Naive thymus-derived CD4-positive, alpha-beta T cell (primary cell): ENCODE measurements around the gene CEACAM21. TPM values are rescaled to one million over a fixed set of nuclear protein-coding genes. Genes with fewer than 3 reads are reported as not detected.
A peak's percentile ranks its signal among the peaks of the same experiment; 100 is the strongest.

Experiments
- ATAC-seq: fragments of 150-1000 bp; cut with Tn5 transposase; 2 replicates; pipeline ENCODE4 v1.10.0; 2021; ENCODE audit warnings: mild to moderate bottlenecking, moderate library complexity
- CTCF ChIA-PET: fragments of 350-600 bp; sonication (Branson Sonifier 250); formaldehyde crosslinking; loops from one replicate; lab custom pipeline; 2021; ENCODE audit warnings: antibody characterized with exemption; lab: Charles Lee
- POLR2A ChIA-PET: fragments of 350-600 bp; sonication (Branson Sonifier 250); formaldehyde crosslinking; loops from one replicate; lab custom pipeline; 2021; ENCODE audit warnings: antibody characterized with exemption, inconsistent platforms; lab: Charles Lee
- DNase-seq, 9 donors: peaks; one replicate each; pipeline versions ENCODE4 v3.0.0 to v3.0.0-alpha.2; 2020 to 2022; ENCODE audit warnings: mixed read lengths in 1 of 9
- H3K27ac ChIP-seq: one replicate; pipeline ENCODE4 v1.7.0; 2013; ENCODE audit warnings: mild to moderate bottlenecking, low read depth, low read length, moderate library complexity
- H3K27me3 ChIP-seq, 2 donors: one replicate each; pipeline ENCODE4 v1.7.0; 2013; ENCODE audit warnings: low read length in 2 of 2, mild to moderate bottlenecking in 2 of 2, moderate library complexity in 2 of 2; ENCODE audit not compliant: control insufficient read depth in 2 of 2, insufficient read depth in 2 of 2
- H3K36me3 ChIP-seq, 3 experiments: 1 replicate in 2 of 3; 2 replicates in 1 of 3; pipeline ENCODE4 v1.7.0; 2013; ENCODE audit warnings: low read length in 3 of 3, mild to moderate bottlenecking in 3 of 3, moderate library complexity in 1 of 3; ENCODE audit not compliant: insufficient read depth in 3 of 3, control insufficient read depth in 2 of 3
- H3K4me1 ChIP-seq, 2 donors: one replicate each; pipeline ENCODE4 v1.7.0; 2013; ENCODE audit warnings: low read length in 2 of 2, mild to moderate bottlenecking in 2 of 2, moderate library complexity in 1 of 2; ENCODE audit not compliant: control insufficient read depth in 2 of 2, insufficient read depth in 2 of 2
- H3K4me3 ChIP-seq: 2 replicates; pipeline ENCODE4 v1.7.0; 2013; ENCODE audit warnings: mild to moderate bottlenecking, low read length
- H3K9me3 ChIP-seq, 3 experiments: 1 replicate in 2 of 3; 2 replicates in 1 of 3; pipeline ENCODE4 v1.7.0; 2013; ENCODE audit warnings: low read length in 3 of 3; ENCODE audit not compliant: control insufficient read depth in 2 of 3
- H3K27ac Mint-ChIP-seq, 9 donors: one replicate each; pipeline ENCODE4 v1.8.0; 2020 to 2022; ENCODE audit warnings: mixed read lengths in 9 of 9, mild to moderate bottlenecking in 8 of 9, moderate library complexity in 5 of 9, inconsistent platforms in 2 of 9
- H3K27me3 Mint-ChIP-seq, 5 donors: one replicate each; pipeline ENCODE4 v1.8.0; 2021 to 2022; ENCODE audit warnings: mixed read lengths in 5 of 5, mild to moderate bottlenecking in 1 of 5
- H3K36me3 Mint-ChIP-seq, 5 donors: one replicate each; pipeline ENCODE4 v1.8.0; 2020 to 2022; ENCODE audit warnings: mixed read lengths in 5 of 5, mild to moderate bottlenecking in 3 of 5, inconsistent platforms in 1 of 5
- H3K4me1 Mint-ChIP-seq, 7 donors: one replicate each; pipeline ENCODE4 v1.8.0; 2020 to 2022; ENCODE audit warnings: mixed read lengths in 7 of 7, mild to moderate bottlenecking in 3 of 7, inconsistent platforms in 1 of 7
- H3K4me3 Mint-ChIP-seq, 10 donors: one replicate each; pipeline ENCODE4 v1.8.0; 2020 to 2022; ENCODE audit warnings: mild to moderate bottlenecking in 10 of 10, mixed read lengths in 10 of 10, moderate library complexity in 6 of 10, inconsistent platforms in 2 of 10
- H3K9me3 Mint-ChIP-seq, 11 donors: one replicate each; pipeline ENCODE4 v1.8.0; 2020 to 2022; ENCODE audit warnings: mixed read lengths in 11 of 11, mild to moderate bottlenecking in 4 of 11, inconsistent platforms in 1 of 11, moderate library complexity in 1 of 11
- intact Hi-C, 2 donors: fragments of 100-400 bp; cut with micrococcal nuclease; formaldehyde crosslinking; loops; one replicate each; pipeline ENCODE4 v1.15.1; 2023
- polyA plus RNA-seq, 2 donors: library from polyadenylated mRNA; unstranded; fragments of 300-500 nt; fragmentation: Illumina TruSeq; gene quantifications; one replicate each; pipeline ENCODE4 v1.2.3, GENCODE V29; 2021
- total RNA-seq, 6 experiments: library from RNA in 5 of 6; stranded (reverse) in 5 of 6; gene quantifications; 1 replicate in 5 of 6; 2 replicates in 1 of 6; pipeline ENCODE4 v1.2.3 and lab custom pipeline; 2021 to 2026

The CEACAM21 gene
- total and polyA plus RNA-seq, 7 experiments from 2014 or later, result 27.7 to 64.5 (median 43.6) TPM

- Histone ChIP-seq H3K4me1 (peaks cover 41 to 54% of the 10 kb centered on the region in 2 donors), H3K4me3 (peak overlapping the region; percentile 77), H3K27ac (peak overlapping the region; percentile 88), H3K36me3 (peaks cover 0 to 24% (median 5%) of the 10 kb centered on the region in 3 experiments), H3K9me3 (no peaks in the 10 kb centered on the region), H3K27me3 (no peaks in the 10 kb centered on the region)
- Mint-ChIP-seq H3K4me3 (peak overlapping the region; percentile 75 to 100 (median 97)), H3K27ac (peak overlapping the region; percentile 92 to 97 (median 95)), H3K4me1 (peaks cover 40 to 73% (median 62%) of the 10 kb centered on the region in 7 donors), H3K27me3 (no peaks in the 10 kb centered on the region), H3K9me3 (peaks cover 0 to 2% (median 0%) of the 10 kb centered on the region in 11 donors), H3K36me3 (peaks cover 18 to 66% (median 58%) of the 10 kb centered on the region in 5 donors)
- DNase-seq (no peak), ATAC-seq (no peak)
- ChIA-PET POLR2A (interaction anchor here (0.7 to 15.6 kb wide), 9 partner anchors 10 to 329 kb away, joined by 3 to 518 read pairs (median 4); partner anchors contain the start of gene B9D2), CTCF (interaction anchor here (0.7 to 23.4 kb wide), 8 partner anchors 10 to 225 kb away, joined by 3 to 384 read pairs (median 3); no protein-coding TSS in a partner anchor)
- intact Hi-C loops, result loop anchor here (1.0 to 10.0 kb wide), 4 partner anchors 12 to 949 kb away; partner anchors contain the start of genes ARHGEF1 (in 1 of the 2), HNRNPUL1 (in 1 of the 2) and LTBP4 (in 1 of the 2)
Measured at GRCh38 chr19:41553804-41554203, 22.2 kb upstream of the CEACAM21 start.

DNA sequence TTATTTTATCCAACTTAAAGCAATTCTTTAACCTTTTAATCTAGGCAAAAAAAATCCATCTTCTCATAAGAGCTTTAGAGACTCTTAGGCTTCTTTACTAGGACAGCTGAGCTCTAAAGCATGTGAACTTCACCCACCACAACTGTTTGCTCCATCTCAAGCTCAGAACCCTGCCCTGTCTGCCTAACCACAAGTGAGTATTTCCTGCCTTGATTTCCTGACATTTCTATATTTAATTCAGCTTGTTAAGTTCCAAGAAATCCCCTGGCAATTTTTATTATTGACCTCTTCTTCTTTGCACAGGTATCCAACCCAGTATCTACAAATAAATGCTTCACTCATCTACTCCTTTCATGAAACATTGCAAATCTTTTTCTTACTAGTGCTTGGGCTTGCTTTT, 21.1 kb upstream of the CEACAM21 start:
- ChIA-PET CTCF (interaction anchor here (1.1 to 23.4 kb wide), 5 partner anchors 9 to 136 kb away, joined by 3 to 384 read pairs (median 21); no protein-coding TSS in a partner anchor), POLR2A (interaction anchor here (0.6 to 15.6 kb wide), 10 partner anchors 11 to 1558 kb away, joined by 3 to 518 read pairs (median 4); no protein-coding TSS in a partner anchor)
- Mint-ChIP-seq H3K36me3 (peaks cover 18 to 70% (median 59%) of the 10 kb centered on the region in 5 donors), H3K4me1 (peaks cover 43 to 76% (median 69%) of the 10 kb centered on the region in 7 donors), H3K27me3 (no peaks in the 10 kb centered on the region), H3K27ac (peak overlapping the region; percentile 25 to 97 (median 95)), H3K9me3 (no peaks in the 10 kb centered on the region), H3K4me3 (peak overlapping the region; percentile 39 to 100 (median 97))
- Histone ChIP-seq H3K27ac (peak overlapping the region; percentile 88), H3K9me3 (no peaks in the 10 kb centered on the region), H3K27me3 (no peaks in the 10 kb centered on the region), H3K4me1 (peaks cover 50 to 65% of the 10 kb centered on the region in 2 donors), H3K36me3 (peaks cover 0 to 20% (median 5%) of the 10 kb centered on the region in 3 experiments), H3K4me3 (peak overlapping the region; percentile 77)
- DNase-seq, result peak in 7 of 9 donors; percentile 62 to 78 (median 73)
- intact Hi-C loops, result loop anchor here (1.0 to 10.0 kb wide), 7 partner anchors 8 to 950 kb away; partner anchors contain the start of genes ARHGEF1 (in 1 of the 2), HNRNPUL1 (in 1 of the 2), LTBP4 (in 1 of the 2) and TGFB1 (in 1 of the 2)
- ATAC-seq, result peak; percentile 88

GRCh38 chr19:41555748-41556147, 20.2 kb upstream of the CEACAM21 start:
- no peaks in the 10 kb centered on the region for H3K9me3 Mint-ChIP-seq

GRCh38 chr19:41563854-41564514, 12.0 kb upstream of the CEACAM21 start:
- Mint-ChIP-seq H3K36me3 (peaks cover 3 to 32% (median 16%) of the 10 kb centered on the region in 5 donors), H3K27ac (peak overlapping the region; percentile 70 to 98 (median 92)), H3K27me3 (peaks cover 0 to 8% (median 0%) of the 10 kb centered on the region in 5 donors), H3K4me1 (peaks cover 55 to 95% (median 88%) of the 10 kb centered on the region in 7 donors), H3K9me3 (no peaks in the 10 kb centered on the region), H3K4me3 (peak overlapping the region; percentile 73 to 93 (median 87))
- H3K36me3 ChIP-seq, result no peaks in the 10 kb centered on the region
- DNase-seq, result peak in 6 of 9 donors; percentile 50 to 86 (median 72)
- peak overlapping the region; percentile 74 for H3K27ac ChIP-seq
- intact Hi-C loops, result loop anchor here (1.0 to 5.0 kb wide), 10 partner anchors 9 to 257 kb away; partner anchors contain the start of genes BCKDHA (in 1 of the 2) and EXOSC5 (in 1 of the 2)
- peak; percentile 86 for ATAC-seq
- peak overlapping the region; percentile 49 for H3K4me3 ChIP-seq
- no peaks in the 10 kb centered on the region for H3K27me3 ChIP-seq
- H3K9me3 ChIP-seq, result no peaks in the 10 kb centered on the region
- H3K4me1 ChIP-seq, result peaks cover 38 to 40% of the 10 kb centered on the region in 2 donors
- CTCF ChIA-PET, result interaction anchor here (0.6 to 23.4 kb wide), 18 partner anchors 9 to 602 kb away, joined by 3 to 384 read pairs (median 5); no protein-coding TSS in a partner anchor
- POLR2A ChIA-PET, result interaction anchor here (0.7 to 15.0 kb wide), 12 partner anchors 8 to 988 kb away, joined by 3 to 518 read pairs (median 4); partner anchors contain the start of genes CEACAM21, DMAC2 and HNRNPUL1

More at GRCh38 chr19:41555748-41556147, 20.2 kb upstream of the CEACAM21 start:
- H3K4me1 ChIP-seq, result peaks cover 55 to 73% of the 10 kb centered on the region in 2 donors
- H3K4me3 ChIP-seq, result peak overlapping the region; percentile 77
- Mint-ChIP-seq H3K36me3 (peaks cover 18 to 71% (median 58%) of the 10 kb centered on the region in 5 donors), H3K4me1 (peaks cover 51 to 84% (median 78%) of the 10 kb centered on the region in 7 donors), H3K27ac (peak overlapping the region; percentile 25 to 97 (median 95)), H3K4me3 (peak overlapping the region; percentile 73 to 100 (median 97)), H3K27me3 (no peaks in the 10 kb centered on the region)
- DNase-seq, result no peak
- POLR2A ChIA-PET, result interaction anchor here (9.8 to 15.6 kb wide), 3 partner anchors 11 to 25 kb away, joined by 192 to 518 read pairs (median 208); no protein-coding TSS in a partner anchor
- H3K36me3 ChIP-seq, result peaks cover 0 to 13% (median 5%) of the 10 kb centered on the region in 3 experiments
- peak overlapping the region; percentile 88 for H3K27ac ChIP-seq
- CTCF ChIA-PET, result interaction anchor here (2.3 to 23.4 kb wide), 4 partner anchors 8 to 106 kb away, joined by 11 to 384 read pairs (median 30); no protein-coding TSS in a partner anchor
- H3K27me3 ChIP-seq, result no peaks in the 10 kb centered on the region
- peak; percentile 36 for ATAC-seq
- no peaks in the 10 kb centered on the region for H3K9me3 ChIP-seq
- intact Hi-C loops, result loop anchor here (1.0 to 10.0 kb wide), 6 partner anchors 8 to 951 kb away; partner anchors contain the start of genes ARHGEF1 (in 1 of the 2), LTBP4 (in 1 of the 2) and TGFB1 (in 1 of the 2)

- Histone ChIP-seq H3K4me3 (peak overlapping the region; percentile 49), H3K4me1 (peaks cover 30 to 33% of the 10 kb centered on the region in 2 donors), H3K27ac (peak overlapping the region; percentile 63), H3K27me3 (no peaks in the 10 kb centered on the region), H3K9me3 (no peaks in the 10 kb centered on the region), H3K36me3 (no peaks in the 10 kb centered on the region)
- peak overlapping the region; percentile 73 to 93 (median 87) for H3K4me3 Mint-ChIP-seq
- H3K27ac Mint-ChIP-seq, result peak overlapping the region; percentile 70 to 98 (median 92)
- peaks cover 0 to 8% (median 0%) of the 10 kb centered on the region in 5 donors for H3K27me3 Mint-ChIP-seq
- ChIA-PET POLR2A (interaction anchor here (0.9 to 15.0 kb wide), 8 partner anchors 9 to 446 kb away, joined by 3 to 518 read pairs (median 6); partner anchors contain the start of gene CEACAM21), CTCF (interaction anchor here (0.7 to 23.4 kb wide), 11 partner anchors 10 to 603 kb away, joined by 3 to 384 read pairs (median 6); no protein-coding TSS in a partner anchor)
- peak in 1 of 9 donors; percentile 32 for DNase-seq
- intact Hi-C loops, result loop anchor here (1.0 to 5.0 kb wide), 4 partner anchors 32 to 301 kb away; no protein-coding TSS in a partner anchor
- H3K36me3 Mint-ChIP-seq, result peaks cover 3 to 29% (median 14%) of the 10 kb centered on the region in 5 donors
- no peaks in the 10 kb centered on the region for H3K9me3 Mint-ChIP-seq
- ATAC-seq, result peak; percentile 8
- H3K4me1 Mint-ChIP-seq, result peaks cover 51 to 94% (median 82%) of the 10 kb centered on the region in 7 donors
Measured at GRCh38 chr19:41564515-41565378, 11.2 kb upstream of the CEACAM21 start.
